Smooth muscle cell of the brain vasculature (primary cell): ENCODE data around the gene DDX25.
A peak's percentile ranks its signal among the peaks of the same experiment; 100 is the strongest.
"Not testable (repeated sequence)": the region's sequence is repeated elsewhere in the genome, so short reads cannot be mapped to it uniquely, and the experiment has no call there.

Source experiments
- DNase-seq: peaks from one replicate; pipeline ENCODE4 v3.0.0-alpha.2; 2012; ENCODE audit warnings: low read depth, low spot score

DDX25 gene

GRCh38 chr11:125904678-125905077, 370 bp downstream of the DDX25 start:
- no peak for DNase-seq

GRCh38 chr11:125910226-125910849, 6.0 kb downstream of the DDX25 start:
- DNase-seq, result no peak

GRCh38 chr11:125914601-125915000, 10.3 kb downstream of the DDX25 start:
- DNase-seq, result not testable (repeated sequence)

- DNase-seq, result no peak
These were observed 12.5 kb downstream of the DDX25 start for GRCh38 chr11:125916683-125917347.

- no peak for DNase-seq
These were observed 14.0 kb downstream of the DDX25 start for GRCh38 chr11:125918140-125918840.

- DNase-seq, result no peak
These were observed 16.7 kb downstream of the DDX25 start for GRCh38 chr11:125921042-125921441.

- no peak for DNase-seq
These were observed 17.8 kb downstream of the DDX25 start for GRCh38 chr11:125922156-125922555.

GRCh38 chr11:125923012-125923579, 18.8 kb downstream of the DDX25 start:
- DNase-seq, result peak; percentile 53

GRCh38 chr11:125923633-125924032, 19.3 kb downstream of the DDX25 start:
- no peak for DNase-seq

GRCh38 chr11:125924384-125925007, 20.2 kb downstream of the DDX25 start:
- no peak for DNase-seq

GRCh38 chr11:125925247-125925740, 21.0 kb downstream of the DDX25 start:
- no peak for DNase-seq

- DNase-seq, result no peak
These were observed 21.5 kb downstream of the DDX25 start for GRCh38 chr11:125925804-125926203.

- DNase-seq, result no peak
These were observed 22.4 kb downstream of the DDX25 start for GRCh38 chr11:125926682-125927081.

- DNase-seq, result no peak
These were observed 25.3 kb downstream of the DDX25 start for GRCh38 chr11:125929445-125930075.

GRCh38 chr11:125930076-125930450, 25.8 kb downstream of the DDX25 start:
- DNase-seq, result no peak

GRCh38 chr11:125931116-125931515, 26.8 kb downstream of the DDX25 start:
- no peak for DNase-seq

GRCh38 chr11:125931668-125932067, 27.4 kb downstream of the DDX25 start:
- DNase-seq, result no peak

- DNase-seq, result no peak
These were observed 28.0 kb downstream of the DDX25 start for GRCh38 chr11:125932301-125932700.

- no peak for DNase-seq
These were observed 28.9 kb downstream of the DDX25 start for GRCh38 chr11:125933030-125933813.

- DNase-seq, result no peak
These were observed 30.2 kb downstream of the DDX25 start for GRCh38 chr11:125934473-125934872.

- no peak for DNase-seq
These were observed 30.7 kb downstream of the DDX25 start for GRCh38 chr11:125935056-125935455.
